Muscle layer of duodenum (tissue), 2 donors: Measurements from ENCODE around the gene PEAK1.
A peak's percentile ranks its signal among the peaks of the same experiment; 100 is the strongest.

Experiments
- H3K27ac ChIP-seq: one replicate; pipeline ENCODE4 v1.7.0; 2013; ENCODE audit warnings: mild to moderate bottlenecking, low read length
- H3K27me3 ChIP-seq: one replicate; pipeline ENCODE4 v1.7.0; 2013; ENCODE audit warnings: low read depth, mild to moderate bottlenecking, control low read depth, low read length
- H3K36me3 ChIP-seq, 2 donors: one replicate each; pipeline ENCODE4 v1.7.0; 2013; ENCODE audit warnings: low read length in 2 of 2, control low read depth in 1 of 2, mild to moderate bottlenecking in 1 of 2; ENCODE audit not compliant: insufficient read depth in 2 of 2, control insufficient read depth in 1 of 2
- H3K4me1 ChIP-seq, 2 donors: one replicate each; pipeline ENCODE4 v1.7.0; 2013; ENCODE audit warnings: low read length in 2 of 2, mild to moderate bottlenecking in 2 of 2, control low read depth in 1 of 2, moderate library complexity in 1 of 2; ENCODE audit not compliant: insufficient read depth in 2 of 2, control insufficient read depth in 1 of 2
- H3K4me3 ChIP-seq, 2 donors: one replicate each; pipeline ENCODE4 v1.7.0; 2013; ENCODE audit warnings: low read length in 2 of 2, low read depth in 1 of 2, mild to moderate bottlenecking in 1 of 2
- H3K9me3 ChIP-seq, 2 donors: one replicate each; pipeline ENCODE4 v1.7.0; 2013; ENCODE audit warnings: low read length in 2 of 2, control low read depth in 1 of 2, mild to moderate bottlenecking in 1 of 2; ENCODE audit not compliant: control insufficient read depth in 1 of 2
- donor health status: healthy.

The PEAK1 gene

DNA sequence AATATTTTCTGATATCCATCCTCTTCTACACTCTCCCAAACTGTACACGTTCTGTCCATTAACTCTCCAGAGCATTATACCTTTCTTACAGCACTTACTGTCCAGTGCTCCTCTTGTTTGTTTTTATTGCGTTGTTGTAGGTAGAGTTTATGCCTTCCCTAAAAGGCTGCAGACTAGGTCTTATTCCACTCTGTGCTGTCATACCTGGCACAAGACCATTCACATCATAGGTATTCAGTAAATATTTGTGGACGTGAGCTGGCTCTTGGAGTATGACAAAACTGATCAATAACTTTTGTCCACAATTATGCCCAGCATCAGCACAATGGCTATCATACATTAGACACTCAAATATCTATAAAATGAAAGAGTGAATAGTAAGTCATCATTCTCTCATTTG is 5.2 kb upstream of the PEAK1 start:
- peaks cover 0 to 6% of the 10 kb centered on the region in 2 donors for H3K36me3 ChIP-seq
- peaks cover 0 to 19% of the 10 kb centered on the region in 2 donors for H3K4me1 ChIP-seq
- no peak overlapping the region for H3K27ac ChIP-seq
- no peaks in the 10 kb centered on the region for H3K27me3 ChIP-seq
- H3K9me3 ChIP-seq, result no peaks in the 10 kb centered on the region
- H3K4me3 ChIP-seq, result no peak overlapping the region

GRCh38 chr15:77421370-77421700 is 1.4 kb upstream of the PEAK1 start:
- H3K36me3 ChIP-seq, result peaks cover 0 to 11% of the 10 kb centered on the region in 2 donors
- peaks cover 3 to 19% of the 10 kb centered on the region in 2 donors for H3K4me1 ChIP-seq
- no peaks in the 10 kb centered on the region for H3K9me3 ChIP-seq
- peak overlapping the region; percentile 98 for H3K27ac ChIP-seq
- H3K4me3 ChIP-seq, result peak overlapping the region; percentile 83 to 98
- H3K27me3 ChIP-seq, result no peaks in the 10 kb centered on the region

GRCh38 chr15:77420610-77421369 is 886 bp upstream of the PEAK1 start, which contains the start of gene HMG20A:
TSS of gene HMG20A (plus strand) at chr15:77420888. CDS start at chr15:77458408, 37,520 bp downstream.
- H3K4me1 ChIP-seq, result peaks cover 3 to 19% of the 10 kb centered on the region in 2 donors
- H3K27ac ChIP-seq, result peak within 1 kb of the TSS; percentile 98
- no peaks in the 10 kb centered on the region for H3K9me3 ChIP-seq
- H3K36me3 ChIP-seq, result peaks cover 0 to 11% of the 10 kb centered on the region in 2 donors
- no peaks in the 10 kb centered on the region for H3K27me3 ChIP-seq
- H3K4me3 ChIP-seq, result peak within 1 kb of the TSS; percentile 83 to 98

- no peaks in the 10 kb centered on the region for H3K27me3 ChIP-seq
- H3K4me1 ChIP-seq, result peaks cover 3 to 19% of the 10 kb centered on the region in 2 donors
- peaks cover 0 to 11% of the 10 kb centered on the region in 2 donors for H3K36me3 ChIP-seq
- H3K9me3 ChIP-seq, result no peaks in the 10 kb centered on the region
- peak overlapping the region; percentile 76 to 81 for H3K4me3 ChIP-seq
- peak overlapping the region; percentile 58 for H3K27ac ChIP-seq
These were observed 703 bp downstream of the PEAK1 start for GRCh38 chr15:77418966-77419835.

DNA sequence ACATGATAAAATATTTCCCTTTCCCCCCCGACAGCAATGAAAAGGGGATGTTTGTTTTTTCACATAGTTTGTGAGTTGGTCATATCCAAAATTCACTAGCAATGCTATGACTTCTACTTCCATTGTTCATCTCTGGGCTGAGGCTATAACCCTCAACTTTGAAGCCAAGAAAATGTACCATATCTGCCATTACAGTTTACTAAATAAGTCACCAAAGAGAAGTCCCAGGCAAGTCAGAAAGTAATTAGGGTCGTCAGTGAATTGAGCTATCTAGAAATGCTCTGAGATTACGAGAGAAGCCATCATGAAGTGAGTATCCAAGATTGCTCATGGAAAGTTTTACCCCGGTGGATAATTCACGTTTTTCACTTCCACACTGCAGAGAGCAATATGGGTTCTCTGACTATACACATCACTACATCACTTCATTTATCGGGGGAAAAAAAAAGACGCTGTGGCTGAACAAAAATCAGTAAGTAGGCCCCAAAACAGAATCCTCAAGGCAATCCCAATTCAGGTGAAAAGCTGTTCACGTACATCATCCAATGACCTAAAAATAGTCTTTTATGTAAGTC is 1.4 kb downstream of the PEAK1 start:
- H3K4me1 ChIP-seq, result peaks cover 3 to 15% of the 10 kb centered on the region in 2 donors
- peak overlapping the region; percentile 58 for H3K27ac ChIP-seq
- no peaks in the 10 kb centered on the region for H3K27me3 ChIP-seq
- peak overlapping the region; percentile 76 to 81 for H3K4me3 ChIP-seq
- H3K9me3 ChIP-seq, result no peaks in the 10 kb centered on the region
- H3K36me3 ChIP-seq, result peaks cover 0 to 11% of the 10 kb centered on the region in 2 donors

DNA sequence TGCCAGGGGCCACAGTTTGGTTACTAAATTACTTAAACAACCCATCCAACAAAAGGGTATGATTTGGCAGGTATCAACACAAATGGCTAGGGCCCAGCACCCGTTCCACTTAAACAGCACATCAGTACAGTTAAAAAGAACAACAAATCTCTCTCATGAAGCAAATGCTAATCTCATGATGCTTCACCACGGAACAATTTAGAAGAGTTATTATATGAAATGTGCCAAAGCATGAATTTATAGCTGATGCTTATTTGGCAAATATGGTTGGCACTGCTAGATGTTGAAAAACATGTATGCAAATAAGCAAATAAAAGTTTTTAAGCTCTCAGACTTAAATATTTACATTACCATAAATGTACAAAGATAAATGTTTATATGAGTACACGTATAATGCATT is 2.3 kb downstream of the PEAK1 start:
- peaks cover 0 to 11% of the 10 kb centered on the region in 2 donors for H3K36me3 ChIP-seq
- peaks cover 3 to 14% of the 10 kb centered on the region in 2 donors for H3K4me1 ChIP-seq
- H3K4me3 ChIP-seq, result no peak overlapping the region
- H3K9me3 ChIP-seq, result no peaks in the 10 kb centered on the region
- H3K27me3 ChIP-seq, result no peaks in the 10 kb centered on the region
- peak overlapping the region; percentile 58 for H3K27ac ChIP-seq

DNA sequence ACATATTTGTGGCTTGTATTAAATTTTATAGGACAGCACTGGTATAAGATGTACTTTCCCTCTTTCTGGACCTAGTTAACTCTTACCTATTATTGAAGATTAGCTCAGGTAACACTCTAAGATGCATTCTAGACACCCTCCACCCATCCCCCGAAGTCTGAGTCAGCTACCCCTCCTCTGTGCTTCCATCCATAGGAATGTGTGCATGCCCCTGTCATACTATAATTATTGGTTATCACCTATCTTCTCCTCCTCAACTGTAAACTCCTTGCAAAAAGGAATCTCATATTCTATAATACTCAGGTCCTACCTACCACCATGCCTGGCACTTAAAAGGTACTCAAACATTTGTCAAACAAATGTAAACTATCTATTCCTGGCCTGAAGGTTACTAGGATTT is 3.0 kb downstream of the PEAK1 start:
- H3K4me1 ChIP-seq, result peaks cover 3 to 8% of the 10 kb centered on the region in 2 donors
- no peaks in the 10 kb centered on the region for H3K27me3 ChIP-seq
- no peak overlapping the region for H3K27ac ChIP-seq
- no peak overlapping the region for H3K4me3 ChIP-seq
- H3K36me3 ChIP-seq, result peaks cover 0 to 11% of the 10 kb centered on the region in 2 donors
- H3K9me3 ChIP-seq, result no peaks in the 10 kb centered on the region

DNA sequence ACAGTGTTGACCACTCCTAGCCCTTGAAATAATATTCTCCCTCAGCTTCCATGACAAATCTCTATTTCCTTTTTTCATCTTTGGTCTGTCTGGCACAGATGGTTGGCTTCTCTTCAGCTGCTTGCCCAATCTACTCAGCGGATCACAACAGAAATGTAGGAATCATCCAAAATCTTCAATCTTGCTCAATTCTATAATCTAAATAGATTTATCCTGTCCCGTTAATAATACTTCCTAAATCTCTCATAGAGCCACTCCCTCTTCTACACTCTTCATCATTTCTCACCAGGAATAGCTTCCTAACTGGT is 3.8 kb downstream of the PEAK1 start:
- no peaks in the 10 kb centered on the region for H3K9me3 ChIP-seq
- peaks cover 0 to 3% of the 10 kb centered on the region in 2 donors for H3K4me1 ChIP-seq
- H3K36me3 ChIP-seq, result peaks cover 0 to 11% of the 10 kb centered on the region in 2 donors
- no peaks in the 10 kb centered on the region for H3K27me3 ChIP-seq
- H3K27ac ChIP-seq, result no peak overlapping the region
- no peak overlapping the region for H3K4me3 ChIP-seq

- no peak overlapping the region for H3K27ac ChIP-seq
- peaks cover 0 to 8% of the 10 kb centered on the region in 2 donors for H3K36me3 ChIP-seq
- peaks cover 0 to 3% of the 10 kb centered on the region in 2 donors for H3K4me1 ChIP-seq
- no peaks in the 10 kb centered on the region for H3K9me3 ChIP-seq
- no peaks in the 10 kb centered on the region for H3K27me3 ChIP-seq
- H3K4me3 ChIP-seq, result no peak overlapping the region
These were observed 4.3 kb downstream of the PEAK1 start for GRCh38 chr15:77415450-77416147.

- Histone ChIP-seq H3K27ac (no peak overlapping the region), H3K4me1 (peaks cover 0 to 3% of the 10 kb centered on the region in 2 donors), H3K27me3 (no peaks in the 10 kb centered on the region), H3K9me3 (no peaks in the 10 kb centered on the region), H3K4me3 (no peak overlapping the region), H3K36me3 (peaks cover 0 to 4% of the 10 kb centered on the region in 2 donors)
These were observed 5.0 kb downstream of the PEAK1 start for GRCh38 chr15:77414789-77415442.
